GM10847 (cell line): ENCODE measurements around the gene FOCAD.

Experiments used
- POLR2A ChIP-seq: IDR thresholded peaks from 2 replicates; pipeline ENCODE4 v1.6.1; 2011; ENCODE audit not compliant: insufficient read length; ENCODE audit errors: extremely low read depth

The FOCAD gene

DNA sequence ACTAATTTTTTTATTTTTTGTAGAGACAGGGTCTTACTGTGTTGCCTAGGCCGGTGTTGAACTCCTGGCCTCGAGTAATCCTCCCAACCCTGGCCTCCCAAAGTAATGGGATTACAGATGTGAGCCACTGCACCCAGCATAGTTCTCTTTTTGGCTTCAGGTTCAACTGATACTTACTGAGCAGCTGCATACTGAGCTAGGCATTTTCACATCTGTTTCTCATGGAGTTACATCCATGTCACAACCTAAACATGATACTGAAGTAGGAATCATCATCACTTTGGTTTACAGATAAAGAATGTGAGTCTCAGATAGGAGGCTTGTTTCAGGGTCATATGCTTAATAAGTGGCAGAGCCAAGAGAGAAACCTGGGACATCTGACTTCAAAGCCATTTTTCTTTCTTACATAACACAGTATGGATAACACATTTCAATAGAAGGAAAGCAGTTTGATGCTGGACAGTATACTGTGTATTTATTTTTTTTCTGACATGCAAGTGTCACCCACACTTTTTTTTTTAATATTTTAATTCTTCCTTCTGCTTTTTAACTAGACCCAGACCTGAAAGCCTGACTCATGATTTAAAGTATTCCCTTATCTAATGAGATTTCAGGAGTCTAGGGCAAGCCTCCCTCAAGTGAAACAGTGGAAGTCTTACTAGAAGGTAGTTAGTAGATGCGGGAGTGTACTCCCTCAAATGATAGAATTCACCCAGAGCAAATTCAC is 256.6 kb downstream of the FOCAD start:
- TF ChIP-seq POLR2A, result no peak

DNA sequence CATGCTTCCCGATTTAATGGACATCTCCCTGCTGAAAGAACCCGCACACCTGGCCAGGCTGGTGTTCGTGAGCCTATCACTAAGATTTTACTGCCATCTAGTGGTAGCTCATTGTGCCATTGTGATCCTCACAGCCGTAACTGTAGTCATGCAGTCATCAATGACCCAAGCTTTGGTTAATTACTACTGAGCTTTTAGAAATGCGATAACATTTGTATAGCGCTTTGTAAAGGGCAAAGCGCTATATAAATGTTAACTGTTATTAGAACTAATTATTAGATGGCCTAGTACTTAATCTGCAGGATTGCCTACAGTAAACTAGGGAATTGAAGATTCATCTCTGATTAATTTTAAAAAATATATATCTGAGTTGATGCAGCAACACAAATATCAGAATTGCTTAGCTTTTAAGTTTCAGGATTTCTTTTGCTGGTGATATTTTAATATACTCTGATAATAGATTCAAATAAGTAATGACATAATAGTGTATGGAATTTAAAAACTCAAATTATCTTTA is 257.2 kb downstream of the FOCAD start:
- TF ChIP-seq POLR2A, result no peak

DNA sequence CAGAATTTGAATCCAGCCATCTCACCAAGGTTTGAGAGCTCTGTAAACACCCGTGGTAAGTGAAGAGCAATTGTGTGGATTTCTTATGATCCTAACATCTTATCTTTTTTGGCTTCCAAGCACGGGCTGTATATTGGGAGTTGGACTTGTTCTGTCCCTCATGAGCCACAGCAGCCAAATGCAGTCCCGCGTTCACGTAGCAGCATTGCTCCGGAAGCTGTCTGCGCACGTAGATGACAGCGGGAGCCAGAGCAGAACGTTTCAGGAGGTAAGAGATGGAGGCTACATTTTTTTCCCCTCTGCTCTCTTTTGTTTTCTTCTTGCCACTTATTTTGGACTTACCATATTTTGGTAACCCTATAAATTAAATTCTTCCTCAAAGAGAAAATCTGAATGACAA is 260.4 kb downstream of the FOCAD start:
- no peak for TF ChIP-seq POLR2A

GRCh38 chr9:20945269-20945668 is 261.2 kb downstream of the FOCAD start:
- no peak for TF ChIP-seq POLR2A

DNA sequence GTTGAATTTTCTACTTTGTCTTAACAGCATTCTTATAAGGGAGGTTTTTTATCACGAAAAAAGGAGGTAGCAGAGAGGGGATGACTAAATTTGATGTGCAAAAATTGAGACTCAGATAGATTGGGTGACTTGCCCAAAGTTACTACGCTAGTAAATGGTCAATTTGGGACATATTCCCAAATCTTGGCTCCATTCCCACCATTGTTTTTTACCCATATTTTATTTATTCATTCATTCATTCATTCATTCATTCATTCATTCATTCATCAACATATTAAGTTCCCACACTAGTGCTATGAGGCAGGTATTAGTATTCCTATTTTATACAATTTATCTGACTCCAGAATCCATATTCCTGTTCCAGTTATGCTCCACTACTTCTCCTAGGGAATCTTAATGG is 261.8 kb downstream of the FOCAD start:
- no peak for TF ChIP-seq POLR2A

DNA sequence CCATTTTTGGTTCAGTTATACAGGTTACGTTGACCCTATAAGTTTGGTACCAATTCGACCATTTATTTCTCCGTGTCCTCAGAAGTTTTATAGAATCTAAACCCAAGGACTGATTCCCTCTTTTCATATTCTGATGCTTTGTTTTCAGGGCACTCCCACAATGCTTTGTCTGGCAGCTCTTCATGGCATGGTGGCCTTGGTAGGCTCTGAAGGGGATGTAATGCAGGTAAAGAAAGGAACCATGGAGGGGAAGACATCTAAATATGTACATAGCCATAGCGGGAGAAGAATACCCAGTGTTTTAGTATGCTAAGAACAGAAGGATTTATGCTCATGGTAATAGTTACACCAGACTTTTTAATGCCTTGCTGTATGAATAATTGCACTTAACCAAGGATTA is 264.6 kb downstream of the FOCAD start:
- no peak for TF ChIP-seq POLR2A

DNA sequence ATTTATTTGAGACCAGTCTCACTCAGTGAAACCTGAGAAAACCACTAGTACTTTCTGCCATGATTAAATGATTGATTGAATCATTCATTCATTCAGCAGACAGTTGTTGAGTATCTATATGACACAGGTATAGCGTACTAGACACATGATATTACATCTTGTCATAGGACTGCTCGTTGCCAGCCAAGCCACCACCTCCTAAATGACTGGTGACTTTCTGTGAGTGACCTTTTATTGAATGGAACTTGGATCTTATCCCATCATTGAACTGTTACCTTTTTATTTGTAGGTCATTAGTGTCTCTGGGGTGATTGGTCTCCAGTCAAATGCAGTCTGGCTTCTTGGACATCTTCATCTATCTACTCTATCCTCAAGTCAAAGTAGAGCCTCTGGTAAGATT is 266.6 kb downstream of the FOCAD start:
- TF ChIP-seq POLR2A, result no peak

GRCh38 chr9:20962536-20963225 is 278.6 kb downstream of the FOCAD start:
- TF ChIP-seq POLR2A, result no peak

DNA sequence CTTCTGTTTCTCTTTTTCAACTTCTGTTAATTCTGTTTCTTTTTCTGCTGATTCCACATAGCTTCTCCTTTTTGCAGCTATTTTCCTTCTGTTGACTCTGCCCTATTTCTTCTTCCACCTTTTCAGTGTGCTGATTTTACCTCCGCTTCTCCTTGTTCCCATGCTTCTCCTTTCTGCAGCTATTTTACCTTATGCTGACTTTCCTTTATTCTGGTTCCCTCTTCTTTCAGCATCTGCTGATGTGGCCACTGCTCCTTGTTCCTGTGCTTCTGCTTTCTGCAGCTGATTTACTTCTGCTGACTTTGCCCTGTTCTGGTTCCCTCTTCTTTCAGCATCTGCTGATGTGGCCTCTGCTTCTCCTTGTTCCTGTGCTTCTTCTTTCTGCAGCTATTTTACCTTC is 288.6 kb downstream of the FOCAD start:
- no peak for TF ChIP-seq POLR2A

DNA sequence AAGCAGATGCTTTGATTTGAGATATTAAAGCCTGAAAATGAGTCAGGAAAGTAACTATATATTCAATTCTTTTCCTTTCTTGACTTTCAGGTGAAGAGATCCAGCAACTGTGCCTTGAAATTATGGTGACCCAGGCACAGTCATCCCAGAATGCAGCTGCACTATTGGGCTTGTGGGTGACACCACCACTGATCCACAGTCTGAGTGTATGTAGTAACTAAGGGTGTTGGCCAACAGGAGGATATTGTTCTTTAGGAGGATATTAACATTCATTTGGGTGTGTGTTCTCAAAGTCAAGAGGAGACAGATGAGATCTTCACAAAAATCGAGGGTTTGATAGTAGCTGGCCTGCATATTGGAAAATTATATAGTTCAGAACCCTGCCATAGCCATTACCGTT is 294.2 kb downstream of the FOCAD start:
- no peak for TF ChIP-seq POLR2A

DNA sequence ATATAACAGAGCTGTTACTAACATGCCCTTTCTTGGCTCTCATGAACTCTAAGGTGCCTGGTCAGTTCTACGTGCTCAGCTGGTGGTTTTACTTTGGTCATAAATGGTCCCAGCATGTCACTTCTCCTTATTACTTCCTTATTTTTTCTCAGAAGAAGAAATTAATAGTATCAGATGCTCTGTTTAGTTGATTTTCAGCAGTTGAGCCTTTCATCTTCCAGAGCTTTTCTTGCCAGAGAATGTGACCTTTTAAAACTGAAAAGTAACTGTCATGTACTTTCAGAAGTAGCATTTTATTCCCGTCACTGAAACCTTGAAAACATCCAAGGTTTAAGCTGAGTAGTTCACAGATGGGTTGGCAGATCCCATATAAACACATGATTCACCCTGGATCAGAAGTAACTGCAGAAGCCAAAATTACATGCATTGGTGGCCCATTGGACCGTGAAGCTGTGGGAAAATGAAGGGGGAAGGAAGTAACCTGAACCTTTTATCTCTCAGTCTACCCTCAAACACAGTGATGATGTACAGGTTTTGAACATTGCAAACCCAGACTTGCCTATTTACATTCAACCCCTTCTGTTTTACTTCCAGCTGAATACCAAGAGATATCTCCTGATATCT is 296.9 kb downstream of the FOCAD start:
- no peak for TF ChIP-seq POLR2A

DNA sequence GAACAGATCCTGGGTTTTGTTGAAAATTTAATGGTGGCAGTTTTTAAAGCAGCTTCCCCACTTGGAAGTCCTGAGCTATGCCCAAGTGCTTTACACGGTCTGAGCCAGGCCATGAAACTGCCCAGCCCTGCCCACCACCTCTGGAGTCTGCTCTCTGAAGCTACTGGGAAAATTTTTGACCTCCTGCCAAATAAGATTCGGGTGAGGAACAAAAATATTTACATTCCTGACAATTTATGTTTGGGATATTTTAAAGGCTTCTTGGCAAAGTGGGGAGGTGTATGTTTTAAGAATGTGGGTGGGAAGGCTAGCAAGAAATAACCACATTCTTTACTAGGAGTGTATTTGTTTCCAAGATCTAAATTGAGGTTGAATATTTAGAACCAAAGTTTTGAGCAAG is 297.4 kb downstream of the FOCAD start:
- no peak for TF ChIP-seq POLR2A

GRCh38 chr9:20984506-20984905 is 300.4 kb downstream of the FOCAD start:
- TF ChIP-seq POLR2A, result no peak

GRCh38 chr9:20985851-20986600 is 302.0 kb downstream of the FOCAD start:
- TF ChIP-seq POLR2A, result no peak

- TF ChIP-seq POLR2A, result no peak
Observed at GRCh38 chr9:20987521-20987920, 303.5 kb downstream of the FOCAD start.
